Rectal smooth muscle tissue (tissue), 1 donor: Measurements from ENCODE around the gene AGR3.

Experiments used
- H3K27ac ChIP-seq: one replicate; pipeline ENCODE4 v1.7.0; 2013; ENCODE audit warnings: low read depth, low read length, inconsistent platforms
- H3K27me3 ChIP-seq: one replicate; pipeline ENCODE4 v1.7.0; 2013; ENCODE audit warnings: low read length; ENCODE audit not compliant: control insufficient read depth, insufficient read depth
- H3K36me3 ChIP-seq: one replicate; pipeline ENCODE4 v1.7.0; 2013; ENCODE audit warnings: low read length; ENCODE audit not compliant: control insufficient read depth, insufficient read depth
- H3K4me1 ChIP-seq: one replicate; pipeline ENCODE4 v1.7.0; 2013; ENCODE audit warnings: low read length; ENCODE audit not compliant: control insufficient read depth, insufficient read depth
- H3K4me3 ChIP-seq: one replicate; pipeline ENCODE4 v1.7.0; 2013; ENCODE audit warnings: low read length
- H3K9ac ChIP-seq: one replicate; pipeline ENCODE4 v1.7.0; 2013; ENCODE audit warnings: low read length

The AGR3 gene

GRCh38 chr7:16916105-16916639 lies 34.4 kb upstream of the AGR3 start:
- H3K36me3 ChIP-seq = no peaks in the 10 kb centered on the region
- H3K4me3 ChIP-seq = no peak overlapping the region
- H3K27ac ChIP-seq = no peak overlapping the region
- no peak overlapping the region for H3K9ac ChIP-seq
- no peaks in the 10 kb centered on the region for H3K27me3 ChIP-seq
- H3K4me1 ChIP-seq = no peaks in the 10 kb centered on the region

GRCh38 chr7:16915405-16915804 lies 33.6 kb upstream of the AGR3 start:
- H3K36me3 ChIP-seq = no peaks in the 10 kb centered on the region
- H3K9ac ChIP-seq = no peak overlapping the region
- no peaks in the 10 kb centered on the region for H3K4me1 ChIP-seq
- H3K4me3 ChIP-seq = no peak overlapping the region
- no peak overlapping the region for H3K27ac ChIP-seq
- H3K27me3 ChIP-seq = no peaks in the 10 kb centered on the region

- Histone ChIP-seq H3K9ac (no peak overlapping the region), H3K27me3 (no peaks in the 10 kb centered on the region), H3K4me1 (no peaks in the 10 kb centered on the region)
Measured at GRCh38 chr7:16914771-16915170, 33.0 kb upstream of the AGR3 start.

GRCh38 chr7:16913643-16914042 lies 31.9 kb upstream of the AGR3 start:
- Histone ChIP-seq H3K27me3 (no peaks in the 10 kb centered on the region), H3K4me1 (no peaks in the 10 kb centered on the region), H3K4me3 (no peak overlapping the region), H3K9ac (no peak overlapping the region), H3K27ac (no peak overlapping the region), H3K36me3 (no peaks in the 10 kb centered on the region)

More at GRCh38 chr7:16914771-16915170, 33.0 kb upstream of the AGR3 start:
- H3K27ac ChIP-seq = no peak overlapping the region
- no peak overlapping the region for H3K4me3 ChIP-seq
- no peaks in the 10 kb centered on the region for H3K36me3 ChIP-seq

- Histone ChIP-seq H3K4me1 (no peaks in the 10 kb centered on the region), H3K4me3 (no peak overlapping the region), H3K9ac (no peak overlapping the region), H3K27ac (no peak overlapping the region), H3K27me3 (no peaks in the 10 kb centered on the region), H3K36me3 (no peaks in the 10 kb centered on the region)
Measured at GRCh38 chr7:16912540-16912939, 30.8 kb upstream of the AGR3 start.

- H3K36me3 ChIP-seq = no peaks in the 10 kb centered on the region
Measured at GRCh38 chr7:16908561-16908960, 26.8 kb upstream of the AGR3 start.

GRCh38 chr7:16905300-16906044 lies 23.7 kb upstream of the AGR3 start:
- Histone ChIP-seq H3K4me3 (no peak overlapping the region), H3K9ac (no peak overlapping the region), H3K27ac (no peak overlapping the region), H3K4me1 (no peaks in the 10 kb centered on the region), H3K27me3 (no peaks in the 10 kb centered on the region), H3K36me3 (no peaks in the 10 kb centered on the region)

More at GRCh38 chr7:16908561-16908960, 26.8 kb upstream of the AGR3 start:
- H3K4me3 ChIP-seq = no peak overlapping the region
- no peaks in the 10 kb centered on the region for H3K4me1 ChIP-seq
- H3K9ac ChIP-seq = no peak overlapping the region
- H3K27ac ChIP-seq = no peak overlapping the region
- H3K27me3 ChIP-seq = no peaks in the 10 kb centered on the region

DNA sequence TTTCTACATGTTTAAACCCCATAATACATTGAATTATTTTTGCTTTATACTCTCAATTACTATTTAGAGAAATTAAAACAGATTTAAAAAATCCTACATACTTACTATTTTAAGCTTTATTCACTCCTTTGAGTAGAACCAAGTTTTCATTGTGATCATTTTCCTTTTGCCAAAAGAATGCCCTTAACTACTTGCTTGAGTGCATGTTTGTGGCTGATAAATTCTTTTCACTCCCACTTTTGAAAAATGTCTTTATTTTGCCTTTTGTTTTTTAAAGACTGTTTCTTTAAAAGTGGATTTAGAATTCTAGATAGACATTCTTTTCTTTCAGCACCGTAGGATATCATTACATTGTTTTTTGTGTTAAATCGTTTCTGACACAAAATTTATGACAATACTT lies 22.3 kb upstream of the AGR3 start:
- H3K9ac ChIP-seq = no peak overlapping the region
- H3K4me1 ChIP-seq = no peaks in the 10 kb centered on the region
- no peak overlapping the region for H3K4me3 ChIP-seq
- no peaks in the 10 kb centered on the region for H3K27me3 ChIP-seq
- no peaks in the 10 kb centered on the region for H3K36me3 ChIP-seq
- H3K27ac ChIP-seq = no peak overlapping the region

DNA sequence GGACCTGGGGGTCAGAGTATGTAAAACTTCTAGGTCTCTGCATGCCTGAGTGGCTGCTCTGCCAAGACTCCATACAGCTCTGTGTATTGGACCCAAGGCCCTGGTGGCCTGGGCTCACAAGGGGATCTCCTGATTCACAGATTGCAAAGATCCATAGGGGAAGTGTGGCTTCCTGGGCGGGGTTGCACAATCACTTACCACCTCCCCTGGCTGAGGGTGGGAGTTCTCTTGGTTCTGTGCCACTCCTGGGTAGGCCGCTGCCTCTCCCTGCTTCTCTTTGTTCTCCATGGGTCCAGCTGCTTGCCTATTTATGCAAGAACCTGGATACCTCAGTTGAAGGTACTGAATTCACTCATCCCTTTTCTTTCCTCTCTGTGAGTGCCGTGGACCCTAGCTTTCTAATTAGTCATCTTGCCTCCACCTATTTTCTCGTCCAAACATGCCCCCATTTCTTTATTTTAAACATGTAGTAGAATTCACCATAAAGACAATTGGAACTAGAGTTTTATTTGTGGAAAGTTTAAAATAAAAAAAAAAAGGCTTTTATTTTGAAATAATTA lies 18.5 kb upstream of the AGR3 start:
- no peaks in the 10 kb centered on the region for H3K4me1 ChIP-seq
- no peaks in the 10 kb centered on the region for H3K36me3 ChIP-seq
- H3K4me3 ChIP-seq = no peak overlapping the region
- H3K27ac ChIP-seq = no peak overlapping the region
- H3K27me3 ChIP-seq = no peaks in the 10 kb centered on the region
- no peak overlapping the region for H3K9ac ChIP-seq

DNA sequence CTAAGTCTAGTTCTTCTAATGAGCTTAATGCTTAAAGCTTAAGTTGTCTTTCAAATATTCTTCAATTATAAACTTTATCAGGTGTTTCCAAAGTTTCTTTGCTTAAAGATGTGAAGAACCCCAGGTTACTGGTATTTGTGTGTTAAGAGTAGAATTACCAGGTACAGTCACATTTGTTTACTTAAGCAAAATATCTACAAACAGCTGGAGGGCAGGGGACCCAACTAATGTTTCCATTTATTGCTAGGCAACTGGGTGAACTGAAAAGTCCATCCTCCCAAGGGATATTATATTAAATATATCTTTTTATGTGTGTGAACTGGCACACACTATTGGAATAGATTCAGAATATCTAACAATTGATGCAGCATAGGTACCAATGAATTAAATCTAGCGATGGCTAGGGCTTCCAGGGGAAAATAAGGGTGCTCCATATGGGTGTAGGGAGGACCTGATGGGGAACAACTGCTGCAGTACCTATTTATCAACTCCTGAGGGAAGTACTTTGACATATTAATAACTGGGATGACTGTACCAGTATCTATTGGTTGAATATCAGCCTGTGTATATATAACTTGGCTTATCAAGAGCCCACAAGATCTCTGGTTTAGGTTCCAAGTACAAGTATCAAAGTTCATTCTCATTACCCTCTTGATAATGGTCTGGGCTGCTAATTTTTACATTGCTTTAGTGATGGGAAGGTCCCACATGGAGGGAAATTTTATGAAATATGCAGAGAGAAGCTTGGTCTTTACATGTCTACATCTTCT lies 10.3 kb upstream of the AGR3 start:
- Histone ChIP-seq H3K36me3 (no peaks in the 10 kb centered on the region), H3K9ac (no peak overlapping the region), H3K4me1 (no peaks in the 10 kb centered on the region), H3K27me3 (no peaks in the 10 kb centered on the region), H3K27ac (no peak overlapping the region), H3K4me3 (no peak overlapping the region)

GRCh38 chr7:16891338-16891737 lies 9.6 kb upstream of the AGR3 start:
- Histone ChIP-seq H3K27ac (no peak overlapping the region), H3K9ac (no peak overlapping the region), H3K36me3 (no peaks in the 10 kb centered on the region)

DNA sequence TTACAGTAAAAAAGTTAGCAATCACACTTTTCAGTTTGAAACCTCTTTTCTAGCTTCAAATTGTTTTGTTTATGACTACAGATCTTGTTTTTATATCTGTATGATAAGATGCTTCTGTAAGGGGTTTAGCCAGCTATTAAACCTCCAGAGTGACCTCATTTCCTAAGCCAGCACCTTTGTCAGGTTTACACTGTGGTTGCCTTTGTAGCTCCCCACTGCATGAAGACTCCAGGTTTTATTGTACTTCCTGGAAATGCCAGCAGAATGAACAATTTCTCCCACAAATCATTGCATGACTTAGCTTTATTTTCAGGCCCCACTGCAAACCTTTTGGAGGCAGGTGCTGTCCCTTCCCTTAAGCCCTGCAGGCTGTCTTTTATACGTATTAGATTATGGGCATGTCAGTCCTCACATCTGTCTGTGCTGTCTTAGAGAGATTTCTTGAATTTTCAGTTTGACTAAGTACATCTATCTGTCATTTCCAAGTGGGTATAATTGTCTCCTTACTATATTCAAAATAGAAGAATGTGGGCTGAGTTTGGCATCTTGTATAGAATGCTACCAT lies 8.2 kb upstream of the AGR3 start:
- H3K27me3 ChIP-seq = no peaks in the 10 kb centered on the region
- H3K27ac ChIP-seq = no peak overlapping the region
- no peaks in the 10 kb centered on the region for H3K4me1 ChIP-seq
- no peak overlapping the region for H3K4me3 ChIP-seq
- H3K36me3 ChIP-seq = no peaks in the 10 kb centered on the region
- no peak overlapping the region for H3K9ac ChIP-seq

More at GRCh38 chr7:16891338-16891737, 9.6 kb upstream of the AGR3 start:
- Histone ChIP-seq H3K27me3 (no peaks in the 10 kb centered on the region), H3K4me3 (no peak overlapping the region), H3K4me1 (no peaks in the 10 kb centered on the region)
